RWPE2 (cell line): ENCODE data around the gene LINGO1.

Source experiments
- ATAC-seq: fragments of 200-7000 bp; cut with Tn5 transposase; 3 replicates; pipeline ENCODE4 v1.9.1; 2021; ENCODE audit warnings: low read depth
- DNase-seq: peaks from one replicate; pipeline ENCODE4 v3.0.0-alpha.2; 2020; ENCODE audit warnings: low spot score
- H3K27ac ChIP-seq: fragments of 450-650 bp; 2 replicates; pipeline ENCODE4 v1.5.1; 2017; ENCODE audit warnings: mild to moderate bottlenecking; ENCODE audit not compliant: poor library complexity, severe bottlenecking
- H3K27me3 ChIP-seq: fragments of 250-450 bp; sonication (Bioruptor Pico); 2 replicates; pipeline ENCODE4 v1.5.1; 2021; ENCODE audit warnings: mild to moderate bottlenecking, moderate library complexity; ENCODE audit not compliant: insufficient read depth, poor library complexity, severe bottlenecking
- H3K36me3 ChIP-seq: fragments of 250-450 bp; sonication (Bioruptor Pico); 2 replicates; pipeline ENCODE4 v1.5.1; 2020; ENCODE audit warnings: low read depth, mild to moderate bottlenecking, moderate library complexity
- H3K4me1 ChIP-seq: fragments of 250-450 bp; sonication (Bioruptor Pico); 2 replicates; pipeline ENCODE4 v1.5.1; 2021; ENCODE audit warnings: mild to moderate bottlenecking, moderate library complexity; ENCODE audit not compliant: insufficient read depth, poor library complexity, severe bottlenecking
- H3K4me3 ChIP-seq: fragments of 250-450 bp; sonication (Bioruptor Pico); 2 replicates; pipeline ENCODE4 v1.5.1; 2021; ENCODE audit warnings: mild to moderate bottlenecking, moderate library complexity; ENCODE audit not compliant: severe bottlenecking
- H3K9me3 ChIP-seq: fragments of 250-450 bp; sonication (Bioruptor Pico); 2 replicates; pipeline ENCODE4 v1.5.1; 2021; ENCODE audit warnings: mild to moderate bottlenecking, moderate library complexity; ENCODE audit not compliant: severe bottlenecking
- TF ChIP-seq, protein P1 (sequence below): fragments of 450-650 bp; IDR thresholded peaks from one replicate; pipeline ENCODE4 v1.5.1; 2017; ENCODE audit warnings: mild to moderate bottlenecking, moderate library complexity; ENCODE audit not compliant: poor library complexity, severe bottlenecking

The LINGO1 gene

GRCh38 chr15:77568973-77569728 lies 63.6 kb downstream of the LINGO1 start:
- TF ChIP-seq, protein P1, sequence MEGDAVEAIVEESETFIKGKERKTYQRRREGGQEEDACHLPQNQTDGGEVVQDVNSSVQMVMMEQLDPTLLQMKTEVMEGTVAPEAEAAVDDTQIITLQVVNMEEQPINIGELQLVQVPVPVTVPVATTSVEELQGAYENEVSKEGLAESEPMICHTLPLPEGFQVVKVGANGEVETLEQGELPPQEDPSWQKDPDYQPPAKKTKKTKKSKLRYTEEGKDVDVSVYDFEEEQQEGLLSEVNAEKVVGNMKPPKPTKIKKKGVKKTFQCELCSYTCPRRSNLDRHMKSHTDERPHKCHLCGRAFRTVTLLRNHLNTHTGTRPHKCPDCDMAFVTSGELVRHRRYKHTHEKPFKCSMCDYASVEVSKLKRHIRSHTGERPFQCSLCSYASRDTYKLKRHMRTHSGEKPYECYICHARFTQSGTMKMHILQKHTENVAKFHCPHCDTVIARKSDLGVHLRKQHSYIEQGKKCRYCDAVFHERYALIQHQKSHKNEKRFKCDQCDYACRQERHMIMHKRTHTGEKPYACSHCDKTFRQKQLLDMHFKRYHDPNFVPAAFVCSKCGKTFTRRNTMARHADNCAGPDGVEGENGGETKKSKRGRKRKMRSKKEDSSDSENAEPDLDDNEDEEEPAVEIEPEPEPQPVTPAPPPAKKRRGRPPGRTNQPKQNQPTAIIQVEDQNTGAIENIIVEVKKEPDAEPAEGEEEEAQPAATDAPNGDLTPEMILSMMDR = no peak
- no peak for DNase-seq

DNA sequence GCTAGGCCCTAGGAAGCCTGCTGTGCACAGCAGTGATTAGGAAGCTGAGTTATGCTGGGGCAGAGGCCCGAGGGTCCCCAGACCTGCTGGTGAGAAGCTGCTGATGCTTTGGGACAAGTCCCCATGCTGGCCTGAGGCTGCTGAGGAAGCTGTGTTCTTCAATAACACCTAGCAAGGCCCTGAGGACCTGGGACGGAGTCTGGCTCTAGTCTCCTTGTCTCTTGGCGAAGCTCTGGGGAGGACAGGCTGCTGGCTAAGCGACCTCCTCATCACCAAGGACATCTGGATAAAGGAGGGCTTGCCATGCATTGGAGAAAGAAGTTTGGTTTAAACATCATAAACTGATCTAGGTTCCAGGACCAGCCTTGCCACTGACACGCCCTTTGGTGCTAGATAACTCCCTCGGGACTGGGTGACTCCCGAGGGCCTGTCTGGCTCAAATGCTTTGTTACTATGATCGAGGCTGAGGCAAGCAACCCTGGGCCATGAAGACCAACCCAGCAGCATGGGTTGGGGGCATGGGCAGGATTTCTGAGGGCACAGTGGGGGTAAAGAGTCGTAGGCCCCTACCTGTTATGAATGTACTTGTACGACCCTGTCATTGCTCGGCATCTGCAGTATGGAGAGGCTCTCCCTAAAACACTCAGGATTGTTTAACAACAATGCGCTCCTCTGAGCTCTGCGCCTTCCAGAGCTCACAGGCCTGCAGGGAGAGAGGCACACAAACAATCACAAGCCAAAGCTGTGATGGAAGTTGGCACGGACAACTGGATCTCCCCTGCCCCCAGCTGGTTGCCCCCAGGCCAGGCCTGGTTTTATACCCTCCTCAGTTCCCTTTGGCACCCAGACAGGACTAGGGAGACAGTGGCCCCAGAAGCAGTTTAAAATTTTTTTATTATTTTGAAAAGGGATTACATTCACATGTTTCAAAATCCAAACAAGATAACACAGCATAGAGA lies 64.4 kb downstream of the LINGO1 start:
- ATAC-seq = no peak
- H3K27me3 ChIP-seq = no peaks in the 10 kb centered on the region
- H3K36me3 ChIP-seq = no peaks in the 10 kb centered on the region
- H3K27ac ChIP-seq = no peak overlapping the region
- no peak for DNase-seq
- no peak overlapping the region for H3K4me3 ChIP-seq
- no peaks in the 10 kb centered on the region for H3K9me3 ChIP-seq
- H3K4me1 ChIP-seq = no peaks in the 10 kb centered on the region
- TF ChIP-seq, protein P1 = no peak

More at GRCh38 chr15:77568973-77569728, 63.6 kb downstream of the LINGO1 start:
- peak; percentile 65 for ATAC-seq
- no peaks in the 10 kb centered on the region for H3K4me1 ChIP-seq
- no peaks in the 10 kb centered on the region for H3K36me3 ChIP-seq
- peak overlapping the region; percentile 2 for H3K4me3 ChIP-seq
- no peaks in the 10 kb centered on the region for H3K27me3 ChIP-seq
- H3K9me3 ChIP-seq = no peaks in the 10 kb centered on the region
- no peak overlapping the region for H3K27ac ChIP-seq

DNA sequence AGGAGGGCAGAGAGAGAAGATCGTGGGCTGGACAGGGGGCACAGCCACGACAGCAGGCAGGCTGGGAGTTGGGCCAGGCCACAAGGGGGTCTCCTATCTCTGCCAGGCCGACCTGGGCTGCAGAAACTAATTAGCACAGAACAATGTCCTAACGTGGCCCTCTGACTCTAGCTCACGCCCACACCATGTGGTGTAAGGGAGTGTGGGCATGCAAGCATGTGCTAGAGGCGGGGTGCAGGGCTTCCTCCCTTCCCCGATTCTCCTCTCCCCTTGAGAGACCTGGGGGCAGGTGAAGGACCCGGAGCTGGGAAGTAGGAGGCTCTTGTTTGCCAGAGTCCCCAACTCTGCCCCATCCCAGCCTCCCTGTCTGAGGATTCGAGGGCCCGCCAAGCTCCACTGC lies 65.5 kb downstream of the LINGO1 start:
- no peak for DNase-seq
- no peak overlapping the region for H3K27ac ChIP-seq
- H3K4me1 ChIP-seq = no peaks in the 10 kb centered on the region
- no peaks in the 10 kb centered on the region for H3K36me3 ChIP-seq
- no peak overlapping the region for H3K4me3 ChIP-seq
- H3K27me3 ChIP-seq = no peaks in the 10 kb centered on the region
- no peaks in the 10 kb centered on the region for H3K9me3 ChIP-seq
- ATAC-seq = no peak
- TF ChIP-seq, protein P1 = no peak

GRCh38 chr15:77566092-77566491 lies 66.6 kb downstream of the LINGO1 start:
- Histone ChIP-seq H3K4me3 (no peak overlapping the region), H3K4me1 (no peaks in the 10 kb centered on the region), H3K27me3 (no peaks in the 10 kb centered on the region), H3K36me3 (no peaks in the 10 kb centered on the region), H3K27ac (no peak overlapping the region), H3K9me3 (no peaks in the 10 kb centered on the region)
- TF ChIP-seq, protein P1 = no peak
- ATAC-seq = no peak
- DNase-seq = no peak
